Nephron (organoid): ENCODE measurements around the gene THADA.

Experiments used
- H3K27ac Mint-ChIP-seq, 3 experiments: 2 replicates each; pipeline ENCODE4 v1.8.0; 2020; ENCODE audit warnings: mixed read lengths in 3 of 3, mild to moderate bottlenecking in 2 of 3, moderate library complexity in 1 of 3
- H3K27me3 Mint-ChIP-seq: 2 replicates; pipeline ENCODE4 v1.8.0; 2021; ENCODE audit warnings: low read depth, mild to moderate bottlenecking, moderate library complexity, mixed read lengths
- H3K36me3 Mint-ChIP-seq: 2 replicates; pipeline ENCODE4 v1.8.0; 2020; ENCODE audit warnings: low read depth, mixed read lengths
- H3K4me1 Mint-ChIP-seq: 2 replicates; pipeline ENCODE4 v1.8.0; 2020; ENCODE audit warnings: mixed read lengths
- H3K4me3 Mint-ChIP-seq, 3 experiments: 2 replicates each; pipeline ENCODE4 v1.8.0; 2020; ENCODE audit warnings: mild to moderate bottlenecking in 3 of 3, mixed read lengths in 3 of 3, moderate library complexity in 2 of 3
- H3K9me3 Mint-ChIP-seq: 2 replicates; pipeline ENCODE4 v1.8.0; 2020; ENCODE audit warnings: mixed read lengths
- TF ChIP-seq, protein P1 (sequence below), 3 experiments: fragments of 200-600 bp; sonication (generic); IDR thresholded peaks; one replicate each; pipeline ENCODE4 v1.5.0; 2021; ENCODE audit warnings: antibody characterized with exemption in 3 of 3; ENCODE audit not compliant: unreplicated experiment in 3 of 3

The THADA gene

DNA sequence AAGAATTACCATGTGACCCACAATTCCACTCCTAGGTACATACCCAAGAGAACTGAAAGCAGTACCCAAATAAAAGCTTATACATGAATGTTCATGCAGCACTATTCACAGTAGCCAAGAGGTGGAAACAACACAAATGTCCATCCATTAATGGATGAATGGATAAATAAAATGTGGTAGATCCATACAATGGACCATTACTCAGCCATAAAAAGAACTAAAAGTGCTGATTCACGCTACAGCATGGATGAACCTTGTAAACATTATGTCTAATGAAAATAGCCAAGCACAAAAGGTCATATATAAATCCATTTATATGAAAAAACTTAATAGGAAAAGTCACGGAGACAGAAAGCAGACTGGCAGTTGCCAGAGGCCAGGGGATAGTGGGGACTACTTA, 345.8 kb downstream of the THADA start:
- TF ChIP-seq, protein P1, sequence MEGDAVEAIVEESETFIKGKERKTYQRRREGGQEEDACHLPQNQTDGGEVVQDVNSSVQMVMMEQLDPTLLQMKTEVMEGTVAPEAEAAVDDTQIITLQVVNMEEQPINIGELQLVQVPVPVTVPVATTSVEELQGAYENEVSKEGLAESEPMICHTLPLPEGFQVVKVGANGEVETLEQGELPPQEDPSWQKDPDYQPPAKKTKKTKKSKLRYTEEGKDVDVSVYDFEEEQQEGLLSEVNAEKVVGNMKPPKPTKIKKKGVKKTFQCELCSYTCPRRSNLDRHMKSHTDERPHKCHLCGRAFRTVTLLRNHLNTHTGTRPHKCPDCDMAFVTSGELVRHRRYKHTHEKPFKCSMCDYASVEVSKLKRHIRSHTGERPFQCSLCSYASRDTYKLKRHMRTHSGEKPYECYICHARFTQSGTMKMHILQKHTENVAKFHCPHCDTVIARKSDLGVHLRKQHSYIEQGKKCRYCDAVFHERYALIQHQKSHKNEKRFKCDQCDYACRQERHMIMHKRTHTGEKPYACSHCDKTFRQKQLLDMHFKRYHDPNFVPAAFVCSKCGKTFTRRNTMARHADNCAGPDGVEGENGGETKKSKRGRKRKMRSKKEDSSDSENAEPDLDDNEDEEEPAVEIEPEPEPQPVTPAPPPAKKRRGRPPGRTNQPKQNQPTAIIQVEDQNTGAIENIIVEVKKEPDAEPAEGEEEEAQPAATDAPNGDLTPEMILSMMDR (IDR thresholded peaks at IDR 0.05; ENCODE audit: unreplicated experiment in 3 of 3) = no peak
- Mint-ChIP-seq H3K4me1 (peaks cover 6% of the 10 kb centered on the region), H3K27ac (peak overlapping the region; percentile 48 to 56 (median 54)), H3K27me3 (no peaks in the 10 kb centered on the region), H3K36me3 (peaks cover 5% of the 10 kb centered on the region), H3K9me3 (no peaks in the 10 kb centered on the region), H3K4me3 (no peak overlapping the region)

DNA sequence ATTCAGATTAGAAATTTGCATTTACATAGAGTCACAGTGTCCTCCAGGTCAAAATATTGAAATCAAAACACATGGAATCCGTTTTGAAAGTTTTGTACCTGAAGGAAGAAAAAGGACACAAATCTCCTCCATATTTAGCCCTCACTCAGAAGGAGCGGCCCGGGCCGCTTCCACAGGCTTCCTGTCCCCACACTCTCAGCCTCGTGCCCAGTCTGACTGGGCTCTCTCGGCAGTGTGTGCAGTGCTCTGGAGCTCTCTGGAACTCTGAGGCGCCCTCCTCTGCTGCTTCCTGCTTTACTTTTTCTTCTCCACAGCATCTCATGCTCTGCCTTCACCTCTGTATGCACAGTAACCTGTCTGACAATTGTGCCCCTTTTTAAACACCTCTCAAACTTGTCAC, 347.2 kb downstream of the THADA start:
- H3K4me1 Mint-ChIP-seq = no peaks in the 10 kb centered on the region
- no peaks in the 10 kb centered on the region for H3K36me3 Mint-ChIP-seq
- H3K4me3 Mint-ChIP-seq = no peak overlapping the region
- peak overlapping the region; percentile 15 to 56 (median 49) for H3K27ac Mint-ChIP-seq
- H3K9me3 Mint-ChIP-seq = no peaks in the 10 kb centered on the region
- TF ChIP-seq, protein P1 (IDR thresholded peaks at IDR 0.05; ENCODE audit: unreplicated experiment in 3 of 3) = no peak
- no peaks in the 10 kb centered on the region for H3K27me3 Mint-ChIP-seq

DNA sequence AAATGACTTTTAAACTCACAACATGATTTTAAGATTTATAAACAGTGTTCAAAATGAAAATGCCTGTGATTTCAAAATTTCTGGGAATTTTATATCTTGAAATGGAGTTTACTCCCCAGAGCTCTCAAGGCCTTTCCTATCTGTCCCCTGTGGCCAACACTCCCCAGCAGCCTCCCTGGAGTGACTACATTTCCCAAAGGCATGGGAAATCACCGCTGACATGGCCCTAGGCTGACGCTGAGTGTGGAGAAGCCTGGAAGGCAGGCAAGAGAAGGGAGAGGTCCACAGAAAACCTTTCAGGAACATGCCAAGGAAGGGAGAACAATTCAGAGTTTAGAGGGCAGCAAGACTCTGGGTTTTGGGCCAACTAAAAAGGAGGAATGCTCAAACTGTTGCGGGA, 349.2 kb downstream of the THADA start:
- no peaks in the 10 kb centered on the region for H3K9me3 Mint-ChIP-seq
- no peaks in the 10 kb centered on the region for H3K36me3 Mint-ChIP-seq
- H3K4me3 Mint-ChIP-seq = no peak overlapping the region
- H3K27me3 Mint-ChIP-seq = no peaks in the 10 kb centered on the region
- H3K27ac Mint-ChIP-seq = peak overlapping the region in 2 of 3 experiments; percentile 23 to 52
- H3K4me1 Mint-ChIP-seq = no peaks in the 10 kb centered on the region
- TF ChIP-seq, protein P1 (IDR thresholded peaks at IDR 0.05; ENCODE audit: unreplicated experiment in 3 of 3) = no peak

DNA sequence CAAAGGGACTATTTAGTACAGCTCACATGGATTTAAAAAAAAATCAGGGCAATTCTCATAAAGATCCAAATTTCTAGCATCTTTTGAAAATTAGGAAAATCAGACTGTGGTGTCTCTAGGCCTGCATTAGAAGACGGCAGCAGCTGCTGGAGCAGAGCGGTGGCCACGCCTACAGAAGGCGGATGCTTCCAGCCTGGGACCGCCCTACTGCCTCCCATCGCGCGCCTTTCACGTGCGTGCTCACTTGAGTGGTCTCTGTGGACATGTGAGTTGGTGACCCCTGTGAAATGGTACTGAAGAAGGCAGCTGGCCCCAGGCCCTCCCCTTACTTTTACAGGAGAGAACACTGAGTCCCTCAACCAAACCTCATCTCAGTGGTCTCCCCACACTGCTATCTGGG, 354.3 kb downstream of the THADA start:
- TF ChIP-seq, protein P1 (IDR thresholded peaks at IDR 0.05; ENCODE audit: unreplicated experiment in 3 of 3) = no peak
- Mint-ChIP-seq H3K9me3 (no peaks in the 10 kb centered on the region), H3K27ac (peak overlapping the region in 1 of 3 experiments; percentile 26), H3K27me3 (no peaks in the 10 kb centered on the region), H3K4me3 (no peak overlapping the region), H3K36me3 (no peaks in the 10 kb centered on the region), H3K4me1 (peaks cover 24% of the 10 kb centered on the region)

DNA sequence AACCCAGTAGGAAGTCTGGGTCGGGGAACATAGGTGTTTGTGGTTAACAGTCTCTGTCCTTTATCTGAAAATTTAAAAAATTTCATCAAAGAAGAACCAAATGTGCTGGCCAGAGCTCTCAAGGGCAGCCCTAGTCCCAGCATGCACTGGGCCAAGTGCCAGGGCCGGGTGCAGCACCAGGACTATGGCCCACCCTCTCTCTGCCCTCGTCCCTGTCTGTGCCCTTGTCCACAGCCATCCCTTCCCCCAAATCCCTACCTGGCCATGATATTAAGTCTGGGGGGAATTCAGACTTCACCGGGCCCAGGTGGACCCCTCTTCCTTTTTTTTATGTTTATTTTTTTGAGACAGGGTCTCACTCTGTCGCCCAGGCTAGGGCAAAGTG, 355.1 kb downstream of the THADA start:
- Mint-ChIP-seq H3K36me3 (peaks cover 5% of the 10 kb centered on the region), H3K4me1 (peaks cover 30% of the 10 kb centered on the region), H3K27me3 (no peaks in the 10 kb centered on the region), H3K9me3 (no peaks in the 10 kb centered on the region), H3K27ac (peak overlapping the region in 1 of 3 experiments; percentile 37), H3K4me3 (no peak overlapping the region)
- TF ChIP-seq, protein P1 (IDR thresholded peaks at IDR 0.05; ENCODE audit: unreplicated experiment in 3 of 3) = no peak

DNA sequence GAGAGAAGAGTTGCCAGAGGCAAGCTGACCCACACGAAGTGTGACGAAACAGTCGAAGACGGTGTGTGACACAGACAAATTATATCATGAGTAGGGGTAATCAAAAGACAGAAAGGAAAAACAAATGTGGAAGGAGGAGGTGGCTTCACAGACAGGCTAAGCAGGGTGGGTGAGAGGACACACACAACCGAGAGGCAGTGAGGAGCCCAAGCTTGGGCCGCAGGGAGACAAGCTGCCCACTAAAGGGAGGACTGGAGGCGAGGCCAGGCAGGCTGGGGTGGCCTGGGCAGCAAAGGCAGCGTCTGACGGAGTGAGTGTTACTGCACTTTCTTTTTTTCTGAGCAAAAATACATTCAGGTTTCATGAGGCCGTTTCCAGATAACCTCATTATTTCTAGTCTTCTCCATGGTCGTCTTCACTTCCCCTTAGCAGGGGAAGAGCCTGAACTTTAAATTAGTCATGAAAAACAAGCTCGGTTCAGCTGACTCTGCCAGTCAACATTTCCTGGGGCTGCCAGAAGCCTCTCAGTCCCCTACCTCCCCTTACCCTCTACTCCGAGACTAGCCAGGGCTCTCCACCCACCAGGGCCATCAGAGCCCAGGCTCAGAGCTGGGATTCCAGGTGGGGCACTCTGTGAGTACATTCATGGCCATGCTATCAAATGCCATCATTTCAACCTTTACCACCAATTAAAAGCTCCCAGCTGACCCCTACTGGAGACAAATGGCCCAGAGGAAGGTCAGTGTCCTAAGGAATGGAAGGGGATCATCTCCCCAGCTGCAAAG, 355.7 kb downstream of the THADA start:
- TF ChIP-seq, protein P1 (IDR thresholded peaks at IDR 0.05; ENCODE audit: unreplicated experiment in 3 of 3) = no peak
- Mint-ChIP-seq H3K36me3 (peaks cover 5% of the 10 kb centered on the region), H3K4me1 (peaks cover 30% of the 10 kb centered on the region), H3K4me3 (no peak overlapping the region), H3K27ac (peak overlapping the region; percentile 9 to 37 (median 15)), H3K27me3 (no peaks in the 10 kb centered on the region), H3K9me3 (no peaks in the 10 kb centered on the region)
